COLO668 (cell line): ENCODE results near the gene TTC33.
"Not testable (repeated sequence)": the region's sequence is repeated elsewhere in the genome, so short reads cannot be mapped to it uniquely, and the experiment has no call there.

Source experiments
- DNase-seq: peaks from one replicate; lab custom pipeline; 2025; ENCODE audit not compliant: unreplicated experiment; lab: John Stamatoyannopoulos, UW

The TTC33 gene

GRCh38 chr5:40656091-40656490, 99.7 kb downstream of the TTC33 start:
- not testable (repeated sequence) for DNase-seq

- DNase-seq, result no peak
These were observed 100.6 kb downstream of the TTC33 start for GRCh38 chr5:40655138-40655537.

GRCh38 chr5:40654377-40654991, 101.3 kb downstream of the TTC33 start:
- no peak for DNase-seq

GRCh38 chr5:40653221-40654022, 102.3 kb downstream of the TTC33 start:
- no peak for DNase-seq

GRCh38 chr5:40652441-40653220, 103.1 kb downstream of the TTC33 start:
- DNase-seq, result no peak

- no peak for DNase-seq
These were observed 104.6 kb downstream of the TTC33 start for GRCh38 chr5:40651201-40651600.

GRCh38 chr5:40649463-40650030, 106.2 kb downstream of the TTC33 start:
- no peak for DNase-seq

GRCh38 chr5:40648150-40648549, 107.6 kb downstream of the TTC33 start:
- no peak for DNase-seq

GRCh38 chr5:40646266-40646665, 109.5 kb downstream of the TTC33 start:
- no peak for DNase-seq

- not testable (repeated sequence) for DNase-seq
These were observed 116.2 kb downstream of the TTC33 start for GRCh38 chr5:40639531-40639930.

- no peak for DNase-seq
These were observed 121.2 kb downstream of the TTC33 start for GRCh38 chr5:40634593-40634992.

- no peak for DNase-seq
These were observed 121.6 kb downstream of the TTC33 start for GRCh38 chr5:40634154-40634553.

- DNase-seq, result no peak
These were observed 124.5 kb downstream of the TTC33 start for GRCh38 chr5:40631236-40631635.

- DNase-seq, result no peak
These were observed 125.6 kb downstream of the TTC33 start for GRCh38 chr5:40630126-40630525.

GRCh38 chr5:40628407-40628806, 127.4 kb downstream of the TTC33 start:
- DNase-seq, result no peak

- DNase-seq, result no peak
These were observed 128.1 kb downstream of the TTC33 start for GRCh38 chr5:40627706-40628105.

GRCh38 chr5:40626801-40627200, 129.0 kb downstream of the TTC33 start:
- DNase-seq, result no peak

- DNase-seq, result no peak
These were observed 132.0 kb downstream of the TTC33 start for GRCh38 chr5:40623480-40624420.

- no peak for DNase-seq
These were observed 133.1 kb downstream of the TTC33 start for GRCh38 chr5:40622463-40623252.

GRCh38 chr5:40619421-40619820, 136.3 kb downstream of the TTC33 start:
- no peak for DNase-seq
